Measurements from ENCODE around the gene RPS6KA2.

Gene RPS6KA2

GRCh38 chr6:166466178-166467122, 160.6 kb downstream of the RPS6KA2 start:
- Mint-ChIP-seq H3K4me3 (no peak overlapping the region), H3K4me1 (peaks cover 16 to 27% of the 10 kb centered on the region in 2 donors), H3K9me3 (no peaks in the 10 kb centered on the region), H3K36me3 (peaks cover 13 to 21% of the 10 kb centered on the region in 2 donors), H3K27me3 (no peaks in the 10 kb centered on the region), H3K27ac (no peak overlapping the region)
- ATAC-seq (replicated peaks) (no peak), DNase-seq (no peak)

DNA sequence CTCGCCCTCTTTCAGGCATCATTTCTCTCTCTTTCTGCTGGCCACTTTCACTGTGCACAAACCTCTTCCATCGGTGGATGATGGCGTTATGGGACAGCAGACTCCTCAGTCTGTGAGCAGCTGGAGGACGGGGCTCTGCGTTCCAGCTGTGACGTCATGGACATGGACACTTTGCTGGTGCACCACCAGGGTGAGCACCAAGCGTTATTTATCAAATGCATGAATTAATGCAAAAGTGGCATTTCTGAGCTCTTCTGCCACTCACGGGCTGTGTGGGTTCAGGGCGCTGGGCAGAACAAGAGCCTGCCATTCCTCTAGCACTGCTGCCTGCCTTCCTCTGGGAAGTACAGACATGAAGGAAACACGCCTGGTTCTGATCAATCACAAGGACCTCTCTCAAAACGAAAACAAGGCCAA, 161.4 kb downstream of the RPS6KA2 start:
- DNase-seq (no peak), ATAC-seq (replicated peaks) (no peak)
- H3K4me1 Mint-ChIP-seq = peaks cover 22 to 35% of the 10 kb centered on the region in 2 donors
- H3K4me3 Mint-ChIP-seq = no peak overlapping the region
- H3K9me3 Mint-ChIP-seq = no peaks in the 10 kb centered on the region
- H3K36me3 Mint-ChIP-seq = peaks cover 10 to 23% of the 10 kb centered on the region in 2 donors
- H3K27ac Mint-ChIP-seq = no peak overlapping the region
- no peaks in the 10 kb centered on the region for H3K27me3 Mint-ChIP-seq

GRCh38 chr6:166465003-166465399, 162.1 kb downstream of the RPS6KA2 start:
- Mint-ChIP-seq H3K36me3 (peaks cover 10 to 24% of the 10 kb centered on the region in 2 donors), H3K4me1 (peaks cover 25 to 42% of the 10 kb centered on the region in 2 donors), H3K27ac (no peak overlapping the region), H3K9me3 (no peaks in the 10 kb centered on the region), H3K4me3 (no peak overlapping the region), H3K27me3 (no peaks in the 10 kb centered on the region)
- ATAC-seq (replicated peaks) (no peak), DNase-seq (no peak)

DNA sequence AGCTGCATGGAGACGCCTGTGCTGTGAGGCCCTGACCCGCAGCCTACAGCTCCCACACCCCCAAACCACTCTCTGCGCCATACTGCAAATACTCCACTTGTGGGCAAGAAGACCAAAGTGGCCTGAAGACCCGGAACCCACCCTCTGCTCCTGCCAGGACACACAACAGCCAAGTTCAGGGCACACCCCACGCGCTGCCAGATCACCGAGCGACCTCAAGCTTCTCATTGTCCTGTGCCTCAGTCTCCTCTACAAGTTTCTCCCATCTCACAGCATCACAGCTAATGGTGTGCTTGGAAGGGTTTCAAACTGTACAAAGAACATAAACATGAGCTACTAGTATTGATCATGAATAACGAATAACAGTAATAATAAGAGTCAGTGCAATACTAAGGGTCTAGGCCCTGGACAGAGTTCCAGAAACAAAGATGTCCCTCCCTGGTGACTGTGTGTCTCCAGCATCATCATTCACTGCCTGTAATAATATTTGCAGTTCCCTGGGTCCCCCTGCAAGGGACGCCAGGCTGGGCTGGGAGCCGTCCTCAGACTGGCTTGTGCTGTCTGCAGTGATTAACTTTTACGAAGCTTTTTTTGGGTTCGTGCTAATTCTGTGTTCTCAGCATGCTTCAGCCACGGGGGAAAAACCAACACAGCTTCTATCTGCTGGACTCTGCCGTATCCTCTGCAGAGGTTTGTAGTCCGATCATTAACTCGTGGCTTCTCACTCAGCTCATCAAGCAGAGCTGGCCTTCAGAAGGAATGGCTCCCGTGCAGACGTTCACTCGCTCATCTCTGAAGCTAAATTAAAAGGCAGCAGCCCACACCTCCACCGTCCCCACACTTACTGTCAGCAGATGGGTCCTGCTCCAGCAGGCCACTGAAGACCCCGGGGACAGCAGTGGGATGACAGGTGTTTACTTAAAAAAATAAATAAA, 162.7 kb downstream of the RPS6KA2 start:
- ATAC-seq (replicated peaks) (no peak), DNase-seq (no peak)
- H3K9me3 Mint-ChIP-seq = no peaks in the 10 kb centered on the region
- peaks cover 12 to 18% of the 10 kb centered on the region in 2 donors for H3K36me3 Mint-ChIP-seq
- no peak overlapping the region for H3K4me3 Mint-ChIP-seq
- peaks cover 25 to 43% of the 10 kb centered on the region in 2 donors for H3K4me1 Mint-ChIP-seq
- no peaks in the 10 kb centered on the region for H3K27me3 Mint-ChIP-seq
- no peak overlapping the region for H3K27ac Mint-ChIP-seq

DNA sequence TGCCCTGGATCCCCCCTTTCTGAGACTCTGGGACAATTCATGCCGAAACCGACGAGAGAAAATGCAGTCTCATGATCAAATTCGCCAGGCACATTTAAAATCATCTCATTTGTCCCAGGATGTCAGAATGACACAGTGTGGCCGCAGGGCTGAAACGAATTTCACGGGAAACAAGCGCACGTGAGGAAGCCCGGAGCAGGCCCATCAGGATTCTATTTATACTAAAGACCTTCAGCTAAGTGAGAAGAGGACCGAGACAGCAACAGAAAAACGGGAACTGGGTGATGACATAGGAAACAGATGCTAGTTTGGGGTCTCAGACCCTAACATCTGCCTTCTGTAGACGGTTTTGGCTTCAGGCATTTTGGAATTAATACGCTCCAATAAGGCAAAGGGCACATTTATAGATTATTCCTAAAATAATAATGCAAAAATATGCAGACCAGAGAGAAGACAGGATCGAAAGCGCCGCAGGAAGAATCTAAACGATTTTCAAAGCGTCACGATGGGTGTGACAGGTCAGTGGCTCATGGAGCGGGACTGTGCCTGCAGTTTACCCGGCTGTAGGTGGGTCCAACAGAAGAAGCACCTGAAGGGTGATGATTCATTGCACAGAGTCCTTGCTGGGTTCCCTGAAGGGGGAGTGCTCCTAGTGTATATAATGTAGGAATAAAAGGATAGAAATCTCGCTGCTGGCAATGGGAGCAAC, 163.5 kb downstream of the RPS6KA2 start:
- DNase-seq (no peak), ATAC-seq (replicated peaks) (peak in 1 of 2 donors; percentile 44)
- H3K27me3 Mint-ChIP-seq = no peaks in the 10 kb centered on the region
- peaks cover 16 to 22% of the 10 kb centered on the region in 2 donors for H3K36me3 Mint-ChIP-seq
- H3K9me3 Mint-ChIP-seq = no peaks in the 10 kb centered on the region
- peak overlapping the region; percentile 8 to 26 for H3K4me3 Mint-ChIP-seq
- H3K4me1 Mint-ChIP-seq = peaks cover 25 to 43% of the 10 kb centered on the region in 2 donors
- H3K27ac Mint-ChIP-seq = peak overlapping the region; percentile 22

DNA sequence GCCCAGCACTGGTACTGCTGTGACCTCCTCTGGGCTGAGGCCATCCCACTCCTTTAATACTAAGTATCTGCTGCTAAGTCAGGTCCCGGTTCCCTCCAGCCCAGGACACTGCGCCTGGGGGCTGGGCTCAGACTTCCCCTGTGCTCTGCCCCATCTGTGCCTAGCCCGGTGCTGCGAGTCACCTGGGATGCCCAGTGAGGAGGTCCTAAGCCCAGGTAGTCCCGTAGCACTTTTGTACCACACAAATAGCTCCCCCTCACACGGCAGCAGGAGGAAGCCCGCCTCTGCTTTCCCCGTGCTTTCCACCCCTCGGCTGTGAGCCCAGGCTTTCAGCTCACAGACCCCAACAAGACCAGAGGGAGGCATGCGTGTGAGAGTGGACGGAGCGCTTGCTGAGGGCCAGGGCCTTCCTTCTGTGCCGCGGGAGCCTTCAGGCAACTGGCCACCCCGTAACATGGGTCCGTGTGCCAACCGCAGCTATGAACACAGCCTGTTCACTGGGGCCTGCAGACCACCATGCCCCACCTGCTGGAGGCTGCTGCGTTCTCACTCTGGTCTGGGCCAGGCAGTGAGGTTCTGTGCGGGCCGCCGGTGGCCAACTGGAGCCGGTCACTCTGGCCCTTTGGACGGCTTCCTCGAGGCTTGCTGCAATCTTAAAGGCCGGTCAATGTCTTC, 164.5 kb downstream of the RPS6KA2 start:
- Mint-ChIP-seq H3K4me1 (peaks cover 25 to 43% of the 10 kb centered on the region in 2 donors), H3K4me3 (peak overlapping the region in 1 of 2 donors; percentile 62), H3K36me3 (peaks cover 25 to 29% of the 10 kb centered on the region in 2 donors), H3K9me3 (peaks cover 0 to 4% of the 10 kb centered on the region in 2 donors), H3K27me3 (no peaks in the 10 kb centered on the region), H3K27ac (no peak overlapping the region)
- DNase-seq = no peak
- ATAC-seq (replicated peaks) = peak in 1 of 2 donors; percentile 18

GRCh38 chr6:166461821-166462460, 165.1 kb downstream of the RPS6KA2 start:
- ATAC-seq (replicated peaks) (peak; percentile 51 to 59), DNase-seq (no peak)
- Mint-ChIP-seq H3K27me3 (no peaks in the 10 kb centered on the region), H3K27ac (peak overlapping the region; percentile 0), H3K36me3 (peaks cover 21 to 24% of the 10 kb centered on the region in 2 donors), H3K9me3 (peaks cover 0 to 6% of the 10 kb centered on the region in 2 donors), H3K4me3 (peak overlapping the region in 1 of 2 donors; percentile 62), H3K4me1 (peaks cover 26 to 43% of the 10 kb centered on the region in 2 donors)

DNA sequence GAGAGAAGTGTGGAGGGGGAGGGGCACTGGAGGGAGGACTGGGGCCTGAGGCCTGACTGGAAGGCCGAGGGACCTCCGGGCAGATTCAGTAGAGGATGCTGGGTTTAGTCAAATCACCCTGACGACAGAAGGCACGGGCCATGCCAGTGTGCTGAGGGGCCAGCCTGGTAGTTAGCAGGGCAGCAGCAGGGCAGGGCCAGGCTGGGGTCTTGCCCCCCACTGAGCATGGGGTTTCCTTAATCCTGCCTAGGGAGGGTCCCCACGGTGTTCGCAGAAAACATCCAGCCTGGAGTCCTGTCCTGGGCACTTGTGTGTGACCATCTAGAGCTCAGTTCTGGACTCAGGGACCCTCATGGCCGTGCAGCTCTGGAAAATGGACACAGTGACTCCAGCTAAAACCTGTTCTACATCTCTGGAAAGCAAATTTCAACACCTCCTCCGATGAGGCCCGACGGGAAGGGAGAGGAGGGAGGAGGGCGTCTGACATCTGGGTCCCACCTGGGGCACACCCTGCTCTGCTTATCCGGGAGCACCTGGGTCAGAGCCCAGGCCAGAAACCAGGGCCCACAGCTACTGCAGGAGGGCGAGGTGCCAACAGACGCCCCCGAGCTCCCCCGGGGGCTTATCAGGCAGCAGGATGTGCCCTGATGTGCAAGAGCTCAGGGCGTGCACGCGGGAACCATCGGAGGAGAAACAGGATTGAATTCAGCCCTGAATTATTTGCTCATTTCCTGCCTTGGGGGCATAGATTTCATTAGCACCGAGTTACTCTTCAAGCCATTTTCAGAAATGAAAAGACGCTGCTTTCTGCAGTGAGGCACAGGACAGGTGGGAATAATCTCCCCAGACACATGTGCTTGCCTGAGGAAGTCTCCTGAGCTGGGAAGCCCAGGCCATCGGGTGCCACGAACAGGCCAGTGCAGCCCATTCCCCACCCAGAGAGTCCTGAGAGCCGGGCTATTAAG, 166.3 kb downstream of the RPS6KA2 start:
- H3K4me1 Mint-ChIP-seq = peaks cover 31 to 49% of the 10 kb centered on the region in 2 donors
- DNase-seq = no peak
- no peaks in the 10 kb centered on the region for H3K27me3 Mint-ChIP-seq
- peaks cover 20 to 21% of the 10 kb centered on the region in 2 donors for H3K36me3 Mint-ChIP-seq
- peaks cover 0 to 6% of the 10 kb centered on the region in 2 donors for H3K9me3 Mint-ChIP-seq
- peak overlapping the region; percentile 26 for H3K27ac Mint-ChIP-seq
- H3K4me3 Mint-ChIP-seq = no peak overlapping the region
- ATAC-seq (replicated peaks) = no peak

GRCh38 chr6:166459906-166460305, 167.1 kb downstream of the RPS6KA2 start:
- no peak for ATAC-seq (replicated peaks)
- H3K9me3 Mint-ChIP-seq = peaks cover 0 to 6% of the 10 kb centered on the region in 2 donors
- no peak overlapping the region for H3K4me3 Mint-ChIP-seq
- H3K36me3 Mint-ChIP-seq = peaks cover 18 to 20% of the 10 kb centered on the region in 2 donors
- no peak overlapping the region for H3K27ac Mint-ChIP-seq
- no peak for DNase-seq
- H3K4me1 Mint-ChIP-seq = peaks cover 31 to 49% of the 10 kb centered on the region in 2 donors
- no peaks in the 10 kb centered on the region for H3K27me3 Mint-ChIP-seq

DNA sequence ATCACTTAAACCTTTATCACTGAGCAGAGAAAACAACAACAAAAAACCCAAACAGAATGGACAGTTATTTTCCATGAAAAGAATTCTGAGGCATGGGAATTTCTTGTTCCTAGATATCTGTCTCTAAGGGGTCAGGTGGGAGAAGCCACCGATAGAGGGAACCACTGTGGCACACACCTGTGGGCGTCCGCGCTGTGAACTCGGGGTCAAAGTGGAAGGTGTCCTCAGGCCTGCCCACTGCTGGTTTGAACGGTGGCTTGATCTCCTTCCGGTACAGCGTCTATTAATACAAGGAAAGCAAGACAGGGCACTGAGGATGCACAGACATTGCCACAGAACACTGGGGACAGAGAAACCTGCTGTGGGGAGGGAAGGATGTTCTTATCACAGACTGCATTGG, 167.8 kb downstream of the RPS6KA2 start:
- DNase-seq (no peak), ATAC-seq (replicated peaks) (no peak)
- no peak overlapping the region for H3K27ac Mint-ChIP-seq
- peaks cover 0 to 6% of the 10 kb centered on the region in 2 donors for H3K9me3 Mint-ChIP-seq
- peaks cover 18 to 20% of the 10 kb centered on the region in 2 donors for H3K36me3 Mint-ChIP-seq
- no peak overlapping the region for H3K4me3 Mint-ChIP-seq
- H3K27me3 Mint-ChIP-seq = no peaks in the 10 kb centered on the region
- peaks cover 31 to 49% of the 10 kb centered on the region in 2 donors for H3K4me1 Mint-ChIP-seq

- ATAC-seq (replicated peaks) = peak; percentile 73 to 82
- Mint-ChIP-seq H3K9me3 (peaks cover 5 to 8% of the 10 kb centered on the region in 2 donors), H3K27me3 (no peaks in the 10 kb centered on the region), H3K4me1 (peaks cover 15 to 23% of the 10 kb centered on the region in 2 donors), H3K4me3 (no peak overlapping the region), H3K36me3 (peaks cover 17 to 29% of the 10 kb centered on the region in 2 donors), H3K27ac (peak overlapping the region; percentile 56)
- no peak for DNase-seq
Measured at GRCh38 chr6:166456395-166457156, 170.5 kb downstream of the RPS6KA2 start.
